Stimulated activated CD4-positive, alpha-beta T cell treated with anti-CD3 and anti-CD28 coated beads, Interleukin-12 subunit alpha, Interleukin-12 subunit beta, amount 100 ng/mL, for 48 hours (primary cell): ENCODE measurements around the gene CYB5R2.
"Not testable (repeated sequence)": the region's sequence is repeated elsewhere in the genome, so short reads cannot be mapped to it uniquely, and the experiment has no call there.

ENCODE experiments used
- DNase-seq, 3 donors: peaks; one replicate each; pipeline ENCODE4 v3.0.0-alpha.2; 2020; ENCODE audit warnings: low read depth in 2 of 3, low spot score in 1 of 3

Gene CYB5R2

DNA sequence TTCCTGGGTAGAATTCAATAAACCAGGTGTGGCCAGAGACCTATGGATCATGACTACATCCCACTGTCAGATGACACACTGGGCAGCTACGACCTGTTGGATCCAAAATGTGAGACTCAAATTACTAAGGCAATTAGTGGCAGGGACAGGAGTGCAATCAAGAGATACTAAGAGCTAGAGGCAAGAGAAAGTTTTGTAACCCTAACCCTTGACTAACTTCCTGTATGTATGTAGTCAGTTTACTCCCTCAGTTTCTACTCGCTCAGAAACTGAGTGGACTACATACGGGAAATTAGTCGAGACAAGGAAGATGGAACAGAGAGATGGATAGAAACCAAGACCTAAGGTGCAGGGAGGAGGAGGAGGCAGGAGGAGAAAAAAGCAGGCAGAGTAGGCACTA, 2.7 kb downstream of the CYB5R2 start:
- no peak for DNase-seq

DNA sequence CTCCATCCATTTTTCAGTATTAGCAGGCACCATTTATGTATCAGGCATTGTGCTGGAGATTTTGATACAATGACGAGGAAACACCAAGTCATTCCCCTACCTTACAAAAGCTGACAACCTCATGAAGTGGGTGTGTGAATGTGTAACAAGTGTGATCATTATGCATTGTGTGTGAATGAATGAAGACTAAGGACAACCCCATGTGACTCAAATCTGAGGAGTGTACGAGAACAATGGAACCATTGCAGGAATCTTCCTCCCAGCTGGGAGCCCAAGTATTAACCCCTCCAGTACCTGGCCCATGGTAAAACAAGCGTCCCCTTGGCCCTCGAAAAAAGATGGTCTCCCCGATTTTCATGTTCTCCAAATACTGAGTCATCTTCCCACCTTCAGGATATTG, 4.4 kb downstream of the CYB5R2 start:
- no peak for DNase-seq

DNA sequence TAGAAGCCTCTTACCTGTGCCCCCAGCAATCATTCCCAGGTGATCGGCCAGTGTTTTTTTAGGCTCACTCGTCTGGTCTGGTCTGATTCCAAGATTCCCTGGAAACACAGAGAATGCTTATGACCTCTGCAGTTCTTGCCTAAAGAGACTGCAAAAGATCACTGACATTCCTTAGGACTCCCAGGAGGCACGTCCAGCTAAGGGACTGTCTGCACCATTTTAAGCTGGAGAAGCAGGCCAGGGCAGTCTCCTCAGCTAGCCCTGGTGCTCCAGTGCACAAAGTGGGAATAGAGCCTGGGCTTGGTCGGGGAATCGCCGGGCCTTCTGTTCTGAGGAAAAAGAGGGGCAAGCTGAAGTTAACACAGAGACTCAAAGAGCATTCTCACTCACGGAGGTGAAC, 4.8 kb downstream of the CYB5R2 start:
- no peak for DNase-seq

DNA sequence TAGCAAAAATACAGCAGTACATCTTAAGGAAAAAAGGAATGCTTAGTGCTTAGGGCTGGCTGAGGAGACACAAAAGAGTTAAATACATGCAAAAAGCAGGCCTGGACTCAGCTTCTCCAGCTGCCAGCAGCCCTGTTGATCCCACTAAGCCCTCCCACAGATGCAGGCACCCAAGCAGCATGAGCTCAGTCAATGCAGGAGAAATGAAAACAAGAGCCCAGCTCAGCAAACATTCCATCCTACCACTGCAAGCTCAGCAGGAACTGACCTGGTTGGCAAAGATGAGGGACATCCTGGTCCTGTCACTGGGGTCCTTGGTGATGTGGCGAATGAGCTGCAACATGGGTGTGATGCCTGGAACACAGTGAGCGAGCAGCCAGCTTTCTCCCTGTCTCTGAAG, 5.8 kb downstream of the CYB5R2 start:
- no peak for DNase-seq

DNA sequence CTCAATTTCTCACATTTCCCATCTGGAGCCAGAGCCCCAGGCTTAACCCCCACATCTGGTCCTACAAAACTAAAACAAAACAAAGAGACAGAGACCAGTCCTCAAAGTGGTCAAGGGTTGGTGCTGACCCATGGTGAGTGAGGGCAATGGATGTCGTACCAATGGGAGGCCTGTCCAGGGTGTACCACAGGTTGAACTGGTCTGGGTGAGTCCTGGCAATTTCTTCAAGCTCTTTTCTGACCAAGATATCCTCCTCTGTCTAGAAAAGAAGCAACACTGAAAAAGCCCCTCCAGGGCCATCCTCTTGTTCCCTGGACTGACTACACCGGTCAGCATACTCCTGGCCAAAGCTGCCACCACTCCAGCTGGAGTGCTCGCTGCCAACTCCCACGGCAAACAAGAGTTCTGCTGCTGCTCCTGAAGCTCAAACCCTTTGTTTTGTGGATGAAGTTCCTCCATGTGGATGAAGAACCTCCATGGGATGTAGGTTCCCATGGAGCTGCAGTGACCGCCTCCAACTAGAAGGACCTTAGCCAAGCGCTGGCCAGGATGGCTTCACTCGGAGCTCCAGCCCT, 6.9 kb downstream of the CYB5R2 start:
- no peak for DNase-seq

DNA sequence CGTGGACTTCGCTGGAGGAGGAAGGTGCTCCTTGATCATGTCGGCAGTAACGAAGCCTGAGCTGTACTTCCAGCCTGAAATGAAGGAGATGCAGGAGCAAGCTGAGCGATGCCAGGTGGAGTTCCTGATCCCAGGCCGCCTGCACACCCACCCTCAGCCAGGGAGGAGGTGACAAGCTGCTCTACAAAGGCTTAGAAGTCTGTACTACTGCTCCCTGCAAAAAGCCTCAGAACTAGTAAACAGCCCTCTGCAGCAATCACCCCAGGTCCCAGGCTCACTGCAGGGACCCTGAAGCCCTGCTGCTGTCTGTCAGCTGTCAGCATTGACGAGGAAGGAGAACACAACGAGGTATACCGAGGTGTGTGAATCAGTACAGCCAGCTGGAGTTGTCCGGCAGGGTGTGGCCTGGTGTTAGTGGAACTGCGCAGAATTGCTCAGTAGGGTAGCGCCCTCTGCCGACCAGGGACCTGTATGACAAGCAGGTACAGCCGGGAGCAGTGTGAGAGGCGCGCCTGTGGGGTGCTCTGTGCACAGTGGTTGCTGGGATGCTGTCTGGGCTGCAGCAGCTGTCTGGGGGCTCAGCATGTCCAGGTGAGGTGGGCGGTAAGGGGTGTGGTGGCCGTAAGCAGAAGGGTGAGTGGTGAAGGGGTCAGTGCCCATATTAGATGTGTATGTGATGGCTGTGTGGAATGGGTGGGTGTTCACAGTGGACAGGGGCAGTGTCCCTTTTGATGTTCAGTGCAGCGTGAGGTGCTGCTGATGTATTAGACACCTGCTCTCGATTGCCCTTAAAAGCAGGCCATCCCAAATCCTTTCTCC, 7.6 kb downstream of the CYB5R2 start:
- DNase-seq, result peak; percentile 63 to 73 (median 71)

DNA sequence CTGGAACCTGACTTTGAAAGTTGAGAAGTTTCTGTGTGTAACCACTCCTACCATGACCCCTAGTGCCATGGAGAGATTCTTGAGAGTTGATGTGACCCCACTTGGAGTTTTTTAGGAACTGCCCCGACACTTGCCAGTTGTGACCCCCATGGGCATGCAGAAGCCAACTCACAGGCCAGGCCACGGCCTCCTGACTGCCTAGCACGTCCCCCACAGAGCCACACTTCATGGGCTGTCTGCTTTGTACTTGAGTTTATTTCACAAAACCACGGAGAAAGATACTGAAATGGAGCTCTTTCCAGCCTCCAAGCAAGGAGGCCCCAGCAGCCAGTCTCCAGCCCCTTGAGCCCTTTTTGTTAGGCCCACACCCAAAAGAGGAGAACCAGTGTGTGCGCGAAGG, 8.4 kb downstream of the CYB5R2 start:
- no peak for DNase-seq

DNA sequence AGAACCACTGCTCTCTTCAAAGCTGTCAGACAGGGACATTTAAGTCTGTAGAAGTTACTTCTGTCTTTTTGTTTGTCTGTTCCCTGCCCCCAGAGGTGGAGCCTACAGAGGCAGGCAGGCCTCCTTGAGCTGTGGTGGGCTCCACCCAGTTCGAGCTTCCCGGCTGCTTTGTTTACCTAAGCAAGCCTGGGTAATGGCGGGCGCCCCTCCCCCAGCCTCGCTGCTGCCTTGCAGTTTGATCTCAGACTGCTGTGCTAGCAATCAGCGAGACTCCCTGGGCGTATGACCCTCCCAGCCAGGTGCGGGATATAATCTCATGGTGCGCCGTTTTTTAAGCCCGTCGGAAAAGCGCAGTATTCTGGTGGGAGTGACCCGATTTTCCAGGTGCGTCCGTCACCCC, 9.8 kb downstream of the CYB5R2 start:
- not testable (repeated sequence) for DNase-seq

DNA sequence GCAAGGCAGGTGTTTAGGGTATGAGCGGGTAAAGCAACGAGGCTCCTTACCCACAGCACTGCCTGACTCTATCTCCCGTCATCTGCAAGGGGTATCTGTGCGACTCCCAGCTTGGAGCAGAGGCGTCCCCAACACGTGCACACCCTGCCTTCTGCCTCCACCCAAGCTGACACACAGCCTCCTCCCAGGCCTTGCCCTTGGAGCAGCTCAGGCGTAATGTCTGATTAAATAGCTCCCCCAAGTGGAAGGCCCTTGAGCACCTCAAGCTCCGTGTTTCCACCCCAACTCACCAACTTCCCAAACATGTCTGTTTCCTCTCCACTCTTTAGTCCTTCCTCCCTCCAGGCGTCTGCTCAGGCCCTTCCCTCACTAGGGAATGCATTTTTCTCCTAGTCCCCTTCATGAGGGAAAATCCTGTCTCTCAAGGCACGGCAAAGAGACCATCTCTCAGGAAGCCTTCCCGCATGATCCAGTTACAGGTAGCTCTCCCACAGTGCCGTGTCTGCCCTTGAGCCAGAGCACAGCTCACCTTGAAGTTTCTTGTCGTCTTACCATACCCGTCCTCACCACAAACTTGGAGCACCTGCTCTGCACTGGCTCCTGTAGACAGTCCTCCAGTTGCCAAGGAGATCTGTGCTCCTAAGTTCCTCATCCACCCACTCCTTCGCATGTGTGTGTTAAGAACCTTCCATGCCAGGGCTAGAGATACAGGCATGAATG, 15.8 kb downstream of the CYB5R2 start:
- DNase-seq, result no peak

DNA sequence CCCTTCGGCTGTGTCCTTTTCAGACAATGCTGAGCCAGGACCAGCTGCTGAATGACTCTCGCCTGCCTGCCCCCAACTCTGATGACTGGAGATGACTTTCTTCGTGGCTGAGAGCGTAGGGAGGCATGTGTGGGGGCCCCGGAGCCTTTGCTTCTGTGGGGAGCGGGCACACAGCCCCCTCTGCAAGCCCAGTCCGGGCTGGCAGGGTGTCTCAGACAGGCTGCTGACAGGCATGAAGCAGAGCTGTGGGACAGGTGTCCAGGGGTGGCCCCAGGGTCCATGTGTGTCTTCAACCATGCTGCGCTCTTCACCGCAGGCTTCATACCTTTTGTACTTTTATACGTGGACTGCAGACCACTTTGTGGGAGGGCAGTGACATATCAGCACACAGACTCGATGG, 16.6 kb downstream of the CYB5R2 start:
- no peak for DNase-seq

DNA sequence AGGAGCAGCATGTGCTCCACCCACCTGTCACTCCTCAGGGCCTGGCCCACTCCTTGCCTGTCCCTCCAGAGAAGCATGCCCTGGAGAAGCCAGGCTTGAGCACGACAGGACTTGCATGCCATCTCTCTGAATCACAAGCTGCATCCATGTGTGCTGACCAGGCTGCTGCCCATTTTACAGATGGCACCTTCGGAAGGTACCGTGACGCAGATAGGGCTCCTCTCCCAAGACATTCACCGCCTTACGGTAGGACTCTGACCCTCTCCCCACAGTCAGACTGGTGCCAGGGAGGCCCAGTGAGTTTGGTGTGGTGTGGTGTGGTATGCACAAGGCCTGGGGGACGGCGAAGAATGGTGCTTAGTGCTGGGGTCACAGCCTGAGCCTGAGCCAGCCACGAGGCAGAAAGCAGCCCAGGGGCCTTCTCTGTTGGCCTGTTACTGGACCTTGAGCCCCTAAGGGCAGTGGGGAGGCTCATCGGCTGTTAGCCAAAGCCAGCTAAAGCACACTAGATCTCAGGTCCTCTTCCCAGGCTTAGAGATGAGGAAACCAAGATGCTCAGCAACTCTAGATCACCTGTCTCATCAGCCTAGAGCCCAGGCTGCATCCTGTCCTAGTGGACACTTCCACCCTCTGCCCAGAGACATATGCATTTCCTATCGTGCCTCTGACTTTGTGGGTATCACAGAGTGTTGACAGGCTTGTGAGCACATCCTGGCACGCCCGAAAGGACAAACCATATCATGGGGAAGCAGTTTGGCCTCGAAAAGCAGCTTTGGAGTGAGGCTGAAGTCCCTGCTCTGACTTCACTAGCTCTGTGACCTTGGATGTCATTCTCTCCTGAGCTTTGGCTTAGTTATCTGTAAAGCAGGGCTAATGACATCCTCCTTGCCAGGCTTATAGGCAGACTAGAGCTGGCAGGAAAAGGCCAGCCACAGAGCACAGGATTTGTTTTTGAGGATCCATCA, 17.8 kb downstream of the CYB5R2 start:
- no peak for DNase-seq

DNA sequence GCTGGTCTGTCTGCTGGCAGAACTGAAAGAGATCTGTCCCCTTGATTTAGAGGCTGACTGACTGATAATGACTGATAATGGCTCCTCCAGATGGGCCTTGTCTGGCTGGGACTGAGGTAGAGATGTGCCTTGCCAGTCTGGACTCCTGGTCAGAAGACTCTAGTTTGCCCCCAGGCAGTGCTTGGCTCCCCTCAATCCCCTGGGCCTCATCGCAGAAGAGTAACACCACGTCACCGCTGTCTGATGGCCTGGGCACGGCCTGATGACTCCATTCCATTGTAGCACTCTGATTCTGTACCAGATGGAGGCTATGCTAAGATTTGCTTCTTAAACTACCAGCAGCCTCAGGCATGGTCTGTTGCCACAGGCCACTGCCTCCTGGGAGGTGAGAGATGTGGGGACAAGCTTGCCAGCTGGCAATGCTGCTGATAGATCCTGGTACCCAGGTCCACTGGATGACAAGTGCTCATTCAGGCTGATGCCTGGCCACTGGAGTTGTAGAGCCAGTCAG, 19.1 kb downstream of the CYB5R2 start:
- DNase-seq, result no peak

DNA sequence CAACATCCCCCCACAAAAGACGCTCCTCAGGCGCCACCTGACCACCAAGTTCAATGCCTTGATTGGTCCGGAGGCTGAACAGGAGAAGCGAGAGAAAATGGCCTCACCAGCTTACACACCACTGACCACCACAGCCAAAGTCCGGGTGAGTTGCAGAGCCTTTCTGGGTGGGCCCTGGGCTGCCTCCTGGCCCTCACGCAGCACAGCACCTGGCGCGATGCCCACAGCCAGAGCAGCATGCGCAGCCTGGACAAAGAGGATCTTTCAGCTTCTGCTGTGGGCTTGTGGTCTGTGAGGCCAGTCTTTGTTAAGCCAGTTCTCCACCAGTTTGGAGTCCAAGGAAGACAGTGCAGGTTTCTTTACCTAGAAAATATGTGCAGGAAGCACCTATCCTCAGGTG, 21.6 kb downstream of the CYB5R2 start:
- DNase-seq, result no peak

DNA sequence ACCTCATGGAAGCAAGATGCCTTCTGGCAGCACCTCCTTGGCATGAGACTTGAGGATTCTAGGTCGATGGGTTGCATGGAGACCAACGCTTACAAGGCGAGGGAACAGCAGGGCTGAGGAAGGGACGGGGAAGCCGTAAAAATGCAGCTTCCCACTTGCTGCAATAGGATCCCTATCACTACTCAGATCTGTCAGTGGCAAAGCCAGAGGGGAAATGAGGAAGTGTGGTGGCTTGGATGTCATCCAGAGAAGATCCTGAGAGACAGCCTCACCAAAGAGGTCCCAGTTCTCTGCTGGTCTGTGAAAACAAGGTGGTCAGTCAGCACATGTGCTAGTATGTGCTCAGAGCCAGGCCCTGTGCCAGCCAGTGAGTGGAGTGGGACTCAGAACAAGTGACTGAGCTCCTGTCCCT, 22.2 kb downstream of the CYB5R2 start:
- DNase-seq, result no peak

DNA sequence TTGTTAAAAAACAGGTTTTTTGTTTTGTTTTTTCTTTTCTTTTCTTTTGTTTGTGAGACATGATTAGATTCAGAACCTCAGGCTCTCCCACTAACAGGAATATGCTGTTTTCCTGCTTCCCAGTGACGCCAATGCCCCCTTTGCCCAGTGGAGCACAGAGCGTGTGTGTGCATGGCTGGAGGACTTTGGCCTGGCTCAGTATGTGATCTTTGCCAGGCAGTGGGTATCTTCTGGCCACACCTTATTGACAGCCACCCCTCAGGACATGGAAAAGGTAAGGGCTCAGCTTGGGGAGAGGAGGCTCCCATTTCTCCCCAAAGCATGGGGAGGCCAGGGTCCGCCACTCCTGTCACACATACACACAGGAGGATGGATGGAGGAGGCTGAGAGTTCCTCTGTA, 25.0 kb downstream of the CYB5R2 start:
- no peak for DNase-seq

DNA sequence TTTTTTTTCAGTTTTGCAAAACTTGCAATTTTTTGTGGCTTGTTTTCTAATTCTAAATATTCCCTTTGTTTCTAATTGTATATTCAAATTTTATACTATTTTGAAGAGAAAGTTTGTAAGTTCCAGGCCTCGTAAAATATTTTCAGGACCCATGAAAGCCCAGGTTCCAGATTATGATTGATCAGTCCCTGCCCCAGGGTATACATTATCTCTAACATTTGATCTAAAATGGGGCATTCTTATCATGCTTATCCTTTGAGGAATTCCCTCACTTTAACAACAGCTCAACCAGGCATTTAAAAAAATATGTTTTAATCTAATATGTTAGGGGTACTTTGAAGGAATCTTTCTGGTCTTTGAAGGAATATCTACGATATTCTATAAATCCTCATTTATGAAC, 26.4 kb downstream of the CYB5R2 start:
- no peak for DNase-seq

DNA sequence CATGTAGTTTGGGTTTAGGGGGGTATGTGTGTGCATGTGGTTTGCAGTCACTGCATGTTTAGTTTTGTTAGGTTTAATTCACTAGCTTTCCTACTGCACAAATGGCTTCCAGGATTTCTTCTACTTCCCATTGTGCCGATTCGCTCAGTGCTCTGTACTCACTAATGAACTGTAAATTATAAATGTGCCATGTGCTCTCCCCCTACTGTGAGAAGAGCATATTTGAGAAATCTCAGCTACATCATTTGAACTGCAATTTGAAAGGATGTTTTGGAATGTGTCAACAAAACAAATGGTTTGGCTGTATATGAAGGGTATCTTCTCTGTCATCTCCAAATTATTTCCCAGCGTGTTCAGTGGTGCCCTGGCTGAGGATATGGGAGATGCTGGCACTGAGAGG, 28.1 kb downstream of the CYB5R2 start:
- DNase-seq, result no peak

DNA sequence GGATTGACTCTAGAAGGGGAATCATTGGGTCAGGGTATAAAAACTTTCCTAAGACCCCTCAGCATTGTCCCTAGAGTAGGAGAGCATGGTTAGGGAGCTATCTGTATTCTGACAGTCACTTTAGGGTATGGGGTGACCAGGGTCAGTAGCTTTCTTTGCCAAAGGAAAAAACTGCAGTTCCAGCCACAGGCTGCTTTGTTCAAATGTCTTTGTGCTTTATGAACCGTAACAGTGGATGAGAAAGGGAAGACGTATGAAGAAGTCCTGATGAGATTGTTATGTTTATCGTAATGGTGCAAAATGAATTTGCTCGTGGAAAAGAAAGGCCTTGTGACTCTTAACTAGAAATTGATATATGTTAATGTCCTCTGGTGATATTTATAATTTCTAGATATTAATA, 30.0 kb downstream of the CYB5R2 start:
- DNase-seq, result no peak

DNA sequence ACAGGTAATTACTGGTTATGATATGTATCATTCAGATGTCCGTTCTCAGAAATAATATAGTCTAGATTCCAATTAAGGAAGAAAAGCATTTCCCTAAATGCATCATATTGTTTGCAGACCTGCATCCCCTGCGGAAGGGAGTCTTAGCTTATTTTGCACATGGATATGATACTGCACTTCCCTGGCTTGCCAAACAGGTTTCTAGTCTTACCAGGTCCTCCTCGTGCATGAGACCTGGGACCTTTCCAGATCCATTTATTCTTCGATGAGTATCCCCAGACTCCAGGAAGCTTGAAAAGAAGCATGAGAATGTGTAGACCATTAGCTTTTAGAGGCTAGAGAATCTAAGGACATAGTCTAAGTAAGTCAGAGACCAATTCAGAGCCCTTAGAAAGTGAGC, 30.6 kb downstream of the CYB5R2 start:
- no peak for DNase-seq

DNA sequence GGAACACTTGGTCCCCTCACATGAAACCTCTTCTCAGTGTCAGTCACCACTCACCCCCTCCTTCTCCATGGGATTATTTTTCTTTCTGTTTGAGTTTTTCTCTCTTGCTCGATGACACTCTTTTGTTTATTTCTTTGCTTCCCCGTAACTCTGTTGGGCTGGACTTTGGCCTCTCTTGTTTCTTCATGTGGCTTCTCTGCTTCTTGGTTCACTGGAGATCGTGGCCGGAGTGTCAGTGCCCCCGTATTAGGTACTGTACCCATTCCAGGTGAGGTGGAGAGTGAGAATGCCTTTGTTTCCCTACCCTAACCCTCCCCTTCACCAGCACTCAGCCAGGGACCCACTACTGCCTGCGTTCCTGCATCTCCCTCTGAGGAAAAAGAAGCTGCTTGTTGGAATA, 32.5 kb downstream of the CYB5R2 start:
- no peak for DNase-seq

DNA sequence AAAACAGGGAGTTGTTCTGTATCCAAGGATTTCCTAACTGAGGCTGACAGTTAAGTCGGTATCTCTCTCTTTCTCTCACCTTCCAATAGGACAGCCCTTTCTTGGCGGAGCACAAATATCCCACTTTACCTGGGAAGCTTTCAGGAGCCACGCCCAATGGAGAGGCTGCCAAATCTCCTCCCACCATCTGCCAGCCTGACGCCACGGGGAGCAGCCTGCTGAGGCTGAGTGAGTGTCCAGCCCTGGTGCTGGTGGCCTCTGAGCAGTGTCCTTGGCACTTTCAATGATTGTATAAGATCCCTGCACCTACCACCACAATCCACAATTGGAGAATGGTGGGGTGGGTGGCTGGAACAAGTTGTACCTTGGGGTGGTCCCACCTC, 33.7 kb downstream of the CYB5R2 start:
- no peak for DNase-seq
